HepG2 (cell line): ENCODE data around the gene ARHGAP23. TPM values are rescaled to one million over a fixed set of nuclear protein-coding genes. Genes with fewer than 3 reads are reported as not detected.

ENCODE experiments used
- ARHGAP35 ChIP-seq: sonication (generic); formaldehyde crosslinking; IDR thresholded peaks from 2 replicates; pipeline ENCODE4 v1.9.0; 2022; ENCODE audit warnings: mild to moderate bottlenecking, inconsistent platforms, moderate library complexity, missing genetic modification reagents, borderline replicate concordance
- CREM ChIP-seq, 2 experiments: sonication (generic) in 1 of 2; formaldehyde crosslinking in 1 of 2; IDR thresholded peaks; 2 replicates each; pipeline versions ENCODE4 v1.4.0 to v1.6.1; 2016 to 2020; ENCODE audit warnings: antibody characterized with exemption in 1 of 2, mild to moderate bottlenecking in 1 of 2, missing genetic modification reagents in 1 of 2
- PITX1 ChIP-seq: sonication (generic); formaldehyde crosslinking; IDR thresholded peaks from 2 replicates; pipeline ENCODE4 v1.5.1; 2020; ENCODE audit warnings: mild to moderate bottlenecking, missing genetic modification reagents
- ZNF34 ChIP-seq: sonication (generic); formaldehyde crosslinking; IDR thresholded peaks from 2 replicates; pipeline ENCODE4 v1.4.0; 2020; ENCODE audit warnings: mild to moderate bottlenecking, missing genetic modification reagents, borderline replicate concordance
- ZNF44 ChIP-seq: sonication (generic); formaldehyde crosslinking; IDR thresholded peaks from 2 replicates; pipeline ENCODE4 v1.5.1; 2020; ENCODE audit warnings: mild to moderate bottlenecking, missing genetic modification reagents
- ZNF800 ChIP-seq: sonication (generic); formaldehyde crosslinking; IDR thresholded peaks from 2 replicates; pipeline ENCODE4 v1.4.0; 2020; ENCODE audit warnings: missing genetic modification reagents
- polyA plus RNA-seq, 8 experiments: library from polyadenylated mRNA; depleted of rRNA in 3 of 8; stranded (reverse) in 7 of 8; unstranded in 1 of 8; fragments of >200 nt; fragmentation: Illumina TruSeq in 4 of 8; extraction: Trizol in 4 of 8; gene quantifications; 2 replicates each; pipeline versions ENCODE4 v1.2.1 to v1.2.3, GENCODE V29; 2011 to 2016; ENCODE audit warnings: low read depth in 4 of 8, missing spikeins in 1 of 8, mixed read lengths in 1 of 8; ENCODE audit not compliant: insufficient read depth in 1 of 8
- total RNA-seq, 5 experiments: library from RNA; depleted of rRNA; stranded (reverse); fragments of >200 nt; fragmentation: Illumina TruSeq; extraction: Trizol; gene quantifications; 2 replicates each; pipeline ENCODE4 v1.2.3, GENCODE V29; 2016; ENCODE audit warnings: low read depth in 1 of 5
- TF ChIP-seq, protein P1 (sequence below): sonication (generic); formaldehyde crosslinking; IDR thresholded peaks from 2 replicates; pipeline ENCODE4 v1.5.0; 2020; ENCODE audit warnings: mild to moderate bottlenecking, missing genetic modification reagents, borderline replicate concordance
- TF ChIP-seq, protein P2 (sequence below): sonication (generic); formaldehyde crosslinking; IDR thresholded peaks from 2 replicates; pipeline ENCODE4 v1.8.1; 2022; ENCODE audit warnings: low read depth, mild to moderate bottlenecking, missing genetic modification reagents
- TF ChIP-seq, protein P3 (sequence below): sonication (generic); formaldehyde crosslinking; IDR thresholded peaks from 2 replicates; pipeline ENCODE4 v1.4.0; 2020; ENCODE audit warnings: missing genetic modification reagents, borderline replicate concordance

The ARHGAP23 gene
- total and polyA plus RNA-seq, 2 of the 13 experiments (the other 11 are each of a cell fraction or from before 2014, with no cell fraction given), result 0.03 TPM; not detected in 1

DNA sequence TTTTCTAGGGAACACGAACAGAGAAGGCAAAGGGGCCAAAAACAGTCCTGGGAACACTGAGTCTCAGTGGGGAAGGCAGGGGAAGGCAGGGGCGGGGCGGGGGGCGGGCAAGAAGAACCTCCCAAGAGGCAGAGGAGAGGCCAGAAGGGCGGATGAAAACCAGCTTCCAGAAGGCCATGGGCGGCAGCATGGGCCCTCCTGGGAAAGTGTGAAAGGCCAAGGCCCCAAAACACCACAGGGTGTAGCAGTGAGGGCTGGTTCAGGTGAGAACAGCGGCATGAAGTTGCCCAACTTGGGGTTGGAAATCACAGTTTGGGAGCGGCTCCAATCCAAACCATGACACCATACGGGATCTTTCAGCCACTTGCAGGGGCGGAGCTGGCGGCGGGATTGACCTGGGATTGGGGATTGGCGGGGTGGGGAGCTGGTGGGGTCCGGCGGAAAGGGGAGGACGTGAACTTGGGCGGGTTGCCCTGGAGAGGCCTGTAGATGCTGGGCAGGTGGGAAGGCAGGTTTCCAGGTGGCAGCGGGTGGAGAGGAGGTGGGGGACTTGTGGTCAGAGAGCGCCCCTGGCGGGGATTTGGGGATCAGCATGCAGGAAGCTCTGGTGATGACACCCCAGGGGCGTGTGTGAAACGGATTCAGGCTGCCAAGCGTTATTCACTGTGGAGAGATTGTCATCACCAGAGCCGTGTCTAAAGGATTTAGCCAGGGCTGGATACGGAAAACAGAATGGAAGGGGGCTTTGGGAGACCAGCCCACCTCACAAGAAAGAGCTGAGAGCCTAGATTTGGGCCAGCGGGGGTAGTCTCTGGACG lies 80.9 kb downstream of the ARHGAP23 start (continued):
- TF ChIP-seq ZNF800 (CRISPR knock-in tag) (peak; percentile 80), ARHGAP35 (no peak), CREM (IDR thresholded peaks at IDR 0.05) (no peak), CREM (CRISPR knock-in tag; IDR thresholded peaks at IDR 0.05) (no peak), ZNF44 (CRISPR knock-in tag) (0 out of 2 replicates have a peak, but pooled peaks have one; percentile 19), PITX1 (CRISPR knock-in tag) (peak; percentile 54; the same call in 1 of the 2 replicates), ZNF34 (no peak)
- TF ChIP-seq, protein P1, sequence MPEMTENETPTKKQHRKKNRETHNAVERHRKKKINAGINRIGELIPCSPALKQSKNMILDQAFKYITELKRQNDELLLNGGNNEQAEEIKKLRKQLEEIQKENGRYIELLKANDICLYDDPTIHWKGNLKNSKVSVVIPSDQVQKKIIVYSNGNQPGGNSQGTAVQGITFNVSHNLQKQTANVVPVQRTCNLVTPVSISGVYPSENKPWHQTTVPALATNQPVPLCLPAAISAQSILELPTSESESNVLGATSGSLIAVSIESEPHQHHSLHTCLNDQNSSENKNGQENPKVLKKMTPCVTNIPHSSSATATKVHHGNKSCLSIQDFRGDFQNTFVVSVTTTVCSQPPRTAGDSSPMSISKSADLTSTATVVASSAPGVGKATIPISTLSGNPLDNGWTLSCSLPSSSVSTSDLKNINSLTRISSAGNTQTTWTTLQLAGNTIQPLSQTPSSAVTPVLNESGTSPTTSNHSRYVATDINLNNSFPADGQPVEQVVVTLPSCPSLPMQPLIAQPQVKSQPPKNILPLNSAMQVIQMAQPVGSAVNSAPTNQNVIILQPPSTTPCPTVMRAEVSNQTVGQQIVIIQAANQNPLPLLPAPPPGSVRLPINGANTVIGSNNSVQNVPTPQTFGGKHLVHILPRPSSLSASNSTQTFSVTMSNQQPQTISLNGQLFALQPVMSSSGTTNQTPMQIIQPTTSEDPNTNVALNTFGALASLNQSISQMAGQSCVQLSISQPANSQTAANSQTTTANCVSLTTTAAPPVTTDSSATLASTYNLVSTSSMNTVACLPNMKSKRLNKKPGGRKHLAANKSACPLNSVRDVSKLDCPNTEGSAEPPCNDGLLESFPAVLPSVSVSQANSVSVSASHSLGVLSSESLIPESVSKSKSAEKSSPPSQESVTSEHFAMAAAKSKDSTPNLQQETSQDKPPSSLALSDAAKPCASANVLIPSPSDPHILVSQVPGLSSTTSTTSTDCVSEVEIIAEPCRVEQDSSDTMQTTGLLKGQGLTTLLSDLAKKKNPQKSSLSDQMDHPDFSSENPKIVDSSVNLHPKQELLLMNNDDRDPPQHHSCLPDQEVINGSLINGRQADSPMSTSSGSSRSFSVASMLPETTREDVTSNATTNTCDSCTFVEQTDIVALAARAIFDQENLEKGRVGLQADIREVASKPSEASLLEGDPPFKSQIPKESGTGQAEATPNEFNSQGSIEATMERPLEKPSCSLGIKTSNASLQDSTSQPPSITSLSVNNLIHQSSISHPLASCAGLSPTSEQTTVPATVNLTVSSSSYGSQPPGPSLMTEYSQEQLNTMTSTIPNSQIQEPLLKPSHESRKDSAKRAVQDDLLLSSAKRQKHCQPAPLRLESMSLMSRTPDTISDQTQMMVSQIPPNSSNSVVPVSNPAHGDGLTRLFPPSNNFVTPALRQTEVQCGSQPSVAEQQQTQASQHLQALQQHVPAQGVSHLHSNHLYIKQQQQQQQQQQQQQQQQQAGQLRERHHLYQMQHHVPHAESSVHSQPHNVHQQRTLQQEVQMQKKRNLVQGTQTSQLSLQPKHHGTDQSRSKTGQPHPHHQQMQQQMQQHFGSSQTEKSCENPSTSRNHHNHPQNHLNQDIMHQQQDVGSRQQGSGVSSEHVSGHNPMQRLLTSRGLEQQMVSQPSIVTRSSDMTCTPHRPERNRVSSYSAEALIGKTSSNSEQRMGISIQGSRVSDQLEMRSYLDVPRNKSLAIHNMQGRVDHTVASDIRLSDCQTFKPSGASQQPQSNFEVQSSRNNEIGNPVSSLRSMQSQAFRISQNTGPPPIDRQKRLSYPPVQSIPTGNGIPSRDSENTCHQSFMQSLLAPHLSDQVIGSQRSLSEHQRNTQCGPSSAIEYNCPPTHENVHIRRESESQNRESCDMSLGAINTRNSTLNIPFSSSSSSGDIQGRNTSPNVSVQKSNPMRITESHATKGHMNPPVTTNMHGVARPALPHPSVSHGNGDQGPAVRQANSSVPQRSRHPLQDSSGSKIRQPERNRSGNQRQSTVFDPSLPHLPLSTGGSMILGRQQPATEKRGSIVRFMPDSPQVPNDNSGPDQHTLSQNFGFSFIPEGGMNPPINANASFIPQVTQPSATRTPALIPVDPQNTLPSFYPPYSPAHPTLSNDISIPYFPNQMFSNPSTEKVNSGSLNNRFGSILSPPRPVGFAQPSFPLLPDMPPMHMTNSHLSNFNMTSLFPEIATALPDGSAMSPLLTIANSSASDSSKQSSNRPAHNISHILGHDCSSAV (CRISPR knock-in tag), result no peak
- TF ChIP-seq, protein P2, sequence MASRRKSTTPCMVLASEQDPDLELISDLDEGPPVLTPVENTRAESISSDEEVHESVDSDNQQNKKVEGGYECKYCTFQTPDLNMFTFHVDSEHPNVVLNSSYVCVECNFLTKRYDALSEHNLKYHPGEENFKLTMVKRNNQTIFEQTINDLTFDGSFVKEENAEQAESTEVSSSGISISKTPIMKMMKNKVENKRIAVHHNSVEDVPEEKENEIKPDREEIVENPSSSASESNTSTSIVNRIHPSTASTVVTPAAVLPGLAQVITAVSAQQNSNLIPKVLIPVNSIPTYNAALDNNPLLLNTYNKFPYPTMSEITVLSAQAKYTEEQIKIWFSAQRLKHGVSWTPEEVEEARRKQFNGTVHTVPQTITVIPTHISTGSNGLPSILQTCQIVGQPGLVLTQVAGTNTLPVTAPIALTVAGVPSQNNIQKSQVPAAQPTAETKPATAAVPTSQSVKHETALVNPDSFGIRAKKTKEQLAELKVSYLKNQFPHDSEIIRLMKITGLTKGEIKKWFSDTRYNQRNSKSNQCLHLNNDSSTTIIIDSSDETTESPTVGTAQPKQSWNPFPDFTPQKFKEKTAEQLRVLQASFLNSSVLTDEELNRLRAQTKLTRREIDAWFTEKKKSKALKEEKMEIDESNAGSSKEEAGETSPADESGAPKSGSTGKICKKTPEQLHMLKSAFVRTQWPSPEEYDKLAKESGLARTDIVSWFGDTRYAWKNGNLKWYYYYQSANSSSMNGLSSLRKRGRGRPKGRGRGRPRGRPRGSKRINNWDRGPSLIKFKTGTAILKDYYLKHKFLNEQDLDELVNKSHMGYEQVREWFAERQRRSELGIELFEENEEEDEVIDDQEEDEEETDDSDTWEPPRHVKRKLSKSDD, result no peak
- TF ChIP-seq, protein P3, sequence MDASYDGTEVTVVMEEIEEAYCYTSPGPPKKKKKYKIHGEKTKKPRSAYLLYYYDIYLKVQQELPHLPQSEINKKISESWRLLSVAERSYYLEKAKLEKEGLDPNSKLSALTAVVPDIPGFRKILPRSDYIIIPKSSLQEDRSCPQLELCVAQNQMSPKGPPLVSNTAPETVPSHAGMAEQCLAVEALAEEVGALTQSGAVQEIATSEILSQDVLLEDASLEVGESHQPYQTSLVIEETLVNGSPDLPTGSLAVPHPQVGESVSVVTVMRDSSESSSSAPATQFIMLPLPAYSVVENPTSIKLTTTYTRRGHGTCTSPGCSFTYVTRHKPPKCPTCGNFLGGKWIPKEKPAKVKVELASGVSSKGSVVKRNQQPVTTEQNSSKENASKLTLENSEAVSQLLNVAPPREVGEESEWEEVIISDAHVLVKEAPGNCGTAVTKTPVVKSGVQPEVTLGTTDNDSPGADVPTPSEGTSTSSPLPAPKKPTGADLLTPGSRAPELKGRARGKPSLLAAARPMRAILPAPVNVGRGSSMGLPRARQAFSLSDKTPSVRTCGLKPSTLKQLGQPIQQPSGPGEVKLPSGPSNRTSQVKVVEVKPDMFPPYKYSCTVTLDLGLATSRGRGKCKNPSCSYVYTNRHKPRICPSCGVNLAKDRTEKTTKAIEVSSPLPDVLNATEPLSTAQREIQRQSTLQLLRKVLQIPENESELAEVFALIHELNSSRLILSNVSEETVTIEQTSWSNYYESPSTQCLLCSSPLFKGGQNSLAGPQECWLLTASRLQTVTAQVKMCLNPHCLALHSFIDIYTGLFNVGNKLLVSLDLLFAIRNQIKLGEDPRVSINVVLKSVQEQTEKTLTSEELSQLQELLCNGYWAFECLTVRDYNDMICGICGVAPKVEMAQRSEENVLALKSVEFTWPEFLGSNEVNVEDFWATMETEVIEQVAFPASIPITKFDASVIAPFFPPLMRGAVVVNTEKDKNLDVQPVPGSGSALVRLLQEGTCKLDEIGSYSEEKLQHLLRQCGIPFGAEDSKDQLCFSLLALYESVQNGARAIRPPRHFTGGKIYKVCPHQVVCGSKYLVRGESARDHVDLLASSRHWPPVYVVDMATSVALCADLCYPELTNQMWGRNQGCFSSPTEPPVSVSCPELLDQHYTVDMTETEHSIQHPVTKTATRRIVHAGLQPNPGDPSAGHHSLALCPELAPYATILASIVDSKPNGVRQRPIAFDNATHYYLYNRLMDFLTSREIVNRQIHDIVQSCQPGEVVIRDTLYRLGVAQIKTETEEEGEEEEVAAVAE (CRISPR knock-in tag), result no peak
